ENCODE measurements around the gene RCAN2.

RCAN2 gene

GRCh38 chr6:46235242-46235641 lies 256.0 kb downstream of the RCAN2 start:
- no peak overlapping the region for H3K4me3 Mint-ChIP-seq
- H3K9me3 Mint-ChIP-seq, result peaks cover 0 to 17% of the 10 kb centered on the region in 2 donors
- H3K27ac Mint-ChIP-seq, result no peak overlapping the region
- ATAC-seq (no peak), DNase-seq (no peak)
- peaks cover 28% of the 10 kb centered on the region for H3K27me3 Mint-ChIP-seq
- no peaks in the 10 kb centered on the region for H3K4me1 Mint-ChIP-seq

- Mint-ChIP-seq H3K4me3 (no peak overlapping the region), H3K4me1 (no peaks in the 10 kb centered on the region), H3K27me3 (peaks cover 25% of the 10 kb centered on the region), H3K9me3 (peaks cover 0 to 21% of the 10 kb centered on the region in 2 donors), H3K27ac (no peak overlapping the region)
- ATAC-seq (no peak), DNase-seq (no peak)
These were observed 256.5 kb downstream of the RCAN2 start for GRCh38 chr6:46234700-46235099.

GRCh38 chr6:46234156-46234556 lies 257.1 kb downstream of the RCAN2 start:
- Mint-ChIP-seq H3K4me3 (no peak overlapping the region), H3K9me3 (peaks cover 0 to 26% of the 10 kb centered on the region in 2 donors), H3K27me3 (peaks cover 25% of the 10 kb centered on the region), H3K27ac (no peak overlapping the region), H3K4me1 (no peaks in the 10 kb centered on the region)
- DNase-seq, result no peak
- no peak for ATAC-seq

GRCh38 chr6:46233129-46233528 lies 258.1 kb downstream of the RCAN2 start:
- Mint-ChIP-seq H3K4me1 (no peaks in the 10 kb centered on the region), H3K4me3 (no peak overlapping the region), H3K9me3 (peaks cover 0 to 29% of the 10 kb centered on the region in 2 donors), H3K27ac (no peak overlapping the region), H3K27me3 (peaks cover 32% of the 10 kb centered on the region)
- ATAC-seq, result no peak
- no peak for DNase-seq

- DNase-seq, result no peak
- no peak overlapping the region for H3K4me3 Mint-ChIP-seq
- peaks cover 2% of the 10 kb centered on the region for H3K27me3 Mint-ChIP-seq
- H3K9me3 Mint-ChIP-seq, result no peaks in the 10 kb centered on the region
- ATAC-seq, result no peak
- H3K4me1 Mint-ChIP-seq, result peaks cover 11% of the 10 kb centered on the region
- no peak overlapping the region for H3K27ac Mint-ChIP-seq
These were observed 269.0 kb downstream of the RCAN2 start for GRCh38 chr6:46222286-46222685.

GRCh38 chr6:46221222-46221793 lies 269.9 kb downstream of the RCAN2 start:
- Mint-ChIP-seq H3K4me1 (peaks cover 11% of the 10 kb centered on the region), H3K4me3 (no peak overlapping the region), H3K27ac (no peak overlapping the region), H3K27me3 (no peaks in the 10 kb centered on the region), H3K9me3 (no peaks in the 10 kb centered on the region)
- peak; percentile 61 for ATAC-seq
- DNase-seq, result no peak

GRCh38 chr6:46220352-46221221 lies 270.7 kb downstream of the RCAN2 start:
- DNase-seq, result peak in 1 of 2 donors; percentile 35
- H3K4me1 Mint-ChIP-seq, result peaks cover 11% of the 10 kb centered on the region
- peak overlapping the region in 1 of 2 donors; percentile 21 for H3K4me3 Mint-ChIP-seq
- ATAC-seq, result peak; percentile 78
- no peaks in the 10 kb centered on the region for H3K9me3 Mint-ChIP-seq
- peak overlapping the region in 1 of 2 donors; percentile 73 for H3K27ac Mint-ChIP-seq
- H3K27me3 Mint-ChIP-seq, result no peaks in the 10 kb centered on the region

- Mint-ChIP-seq H3K4me1 (peaks cover 11% of the 10 kb centered on the region), H3K9me3 (no peaks in the 10 kb centered on the region), H3K27ac (no peak overlapping the region)
These were observed 271.6 kb downstream of the RCAN2 start for GRCh38 chr6:46219661-46220060.

GRCh38 chr6:46218457-46218856 lies 272.8 kb downstream of the RCAN2 start:
- ATAC-seq, result no peak
- Mint-ChIP-seq H3K27ac (no peak overlapping the region), H3K4me3 (no peak overlapping the region), H3K4me1 (peaks cover 11% of the 10 kb centered on the region), H3K9me3 (no peaks in the 10 kb centered on the region), H3K27me3 (no peaks in the 10 kb centered on the region)
- no peak for DNase-seq

More at GRCh38 chr6:46219661-46220060, 271.6 kb downstream of the RCAN2 start:
- ATAC-seq, result no peak
- Mint-ChIP-seq H3K27me3 (no peaks in the 10 kb centered on the region), H3K4me3 (no peak overlapping the region)
- DNase-seq, result no peak

- no peak overlapping the region for H3K27ac Mint-ChIP-seq
These were observed 273.5 kb downstream of the RCAN2 start for GRCh38 chr6:46217671-46218131.

GRCh38 chr6:46216879-46217278 lies 274.4 kb downstream of the RCAN2 start:
- Mint-ChIP-seq H3K9me3 (no peaks in the 10 kb centered on the region), H3K27ac (no peak overlapping the region), H3K27me3 (no peaks in the 10 kb centered on the region), H3K4me1 (peaks cover 11% of the 10 kb centered on the region), H3K4me3 (no peak overlapping the region)
- ATAC-seq (no peak), DNase-seq (no peak)

More at GRCh38 chr6:46217671-46218131, 273.5 kb downstream of the RCAN2 start:
- H3K4me1 Mint-ChIP-seq, result peaks cover 11% of the 10 kb centered on the region
- peak in 1 of 2 donors; percentile 19 for DNase-seq
- H3K4me3 Mint-ChIP-seq, result no peak overlapping the region
- ATAC-seq, result peak; percentile 61
- no peaks in the 10 kb centered on the region for H3K27me3 Mint-ChIP-seq
- no peaks in the 10 kb centered on the region for H3K9me3 Mint-ChIP-seq

- Mint-ChIP-seq H3K27ac (no peak overlapping the region), H3K4me1 (peaks cover 8% of the 10 kb centered on the region), H3K27me3 (no peaks in the 10 kb centered on the region), H3K4me3 (no peak overlapping the region), H3K9me3 (peaks cover 0 to 5% of the 10 kb centered on the region in 2 donors)
- ATAC-seq (no peak), DNase-seq (no peak)
These were observed 275.5 kb downstream of the RCAN2 start for GRCh38 chr6:46215777-46216176.

GRCh38 chr6:46215213-46215612 lies 276.0 kb downstream of the RCAN2 start:
- Mint-ChIP-seq H3K9me3 (peaks cover 0 to 5% of the 10 kb centered on the region in 2 donors), H3K4me3 (no peak overlapping the region), H3K27ac (no peak overlapping the region), H3K4me1 (peaks cover 3% of the 10 kb centered on the region), H3K27me3 (no peaks in the 10 kb centered on the region)
- no peak for DNase-seq
- no peak for ATAC-seq

- H3K27me3 Mint-ChIP-seq, result peaks cover 14% of the 10 kb centered on the region
- H3K27ac Mint-ChIP-seq, result no peak overlapping the region
- H3K4me3 Mint-ChIP-seq, result no peak overlapping the region
- H3K9me3 Mint-ChIP-seq, result peaks cover 0 to 5% of the 10 kb centered on the region in 2 donors
- DNase-seq (no peak), ATAC-seq (no peak)
- no peaks in the 10 kb centered on the region for H3K4me1 Mint-ChIP-seq
These were observed 279.3 kb downstream of the RCAN2 start for GRCh38 chr6:46211917-46212316.

GRCh38 chr6:46210294-46210693 lies 281.0 kb downstream of the RCAN2 start:
- DNase-seq (no peak), ATAC-seq (peak; percentile 28)
- Mint-ChIP-seq H3K4me3 (no peak overlapping the region), H3K9me3 (peaks cover 0 to 5% of the 10 kb centered on the region in 2 donors), H3K27ac (no peak overlapping the region), H3K4me1 (no peaks in the 10 kb centered on the region), H3K27me3 (peaks cover 18% of the 10 kb centered on the region)

GRCh38 chr6:46208303-46208702 lies 282.9 kb downstream of the RCAN2 start:
- Mint-ChIP-seq H3K4me3 (no peak overlapping the region), H3K4me1 (no peaks in the 10 kb centered on the region), H3K9me3 (peaks cover 0 to 5% of the 10 kb centered on the region in 2 donors), H3K27ac (no peak overlapping the region), H3K27me3 (peaks cover 24% of the 10 kb centered on the region)
- DNase-seq (no peak), ATAC-seq (no peak)
